GM12878 (cell line): ENCODE measurements around the gene ZNF451. TPM values are rescaled to one million over a fixed set of nuclear protein-coding genes. Genes with fewer than 3 reads are reported as not detected.

Experiments used
- ATAC-seq: fragments of 200-7000 bp; cut with Tn5 transposase; 3 replicates; pipeline ENCODE4 v1.9.1; 2020; ENCODE audit warnings: mild to moderate bottlenecking, moderate library complexity
- BruUV-seq: library from RNA; stranded (reverse); fragments of 400-500 nt; replicated peaks from 2 replicates; lab custom pipeline; 2021; lab: Mats Ljungman, UMichigan
- CTCF ChIA-PET: fragments of 300-600 bp; sonication (Branson Sonifier 250); formaldehyde crosslinking; extraction: SDS; loops from one replicate; lab custom pipeline; 2021; ENCODE audit warnings: inconsistent platforms; lab: Yijun Ruan, JAX
- POLR2A ChIA-PET: fragments of 350-600 bp; formaldehyde crosslinking; extraction: SDS; loops from one replicate; lab custom pipeline; 2021; ENCODE audit warnings: inconsistent platforms; lab: Charles Lee
- RAD21 ChIA-PET: fragments of 300-600 bp; sonication (Branson Sonifier 250); formaldehyde crosslinking; loops from one replicate; lab custom pipeline; 2023; ENCODE audit warnings: antibody characterized with exemption; ENCODE audit not compliant: unreplicated experiment; lab: Charles Lee
- SMC1A ChIA-PET: fragments of 300-600 bp; sonication (Branson Sonifier 250); formaldehyde crosslinking; loops from one replicate; lab custom pipeline; 2023; ENCODE audit not compliant: unreplicated experiment, uncharacterized antibody; lab: Charles Lee
- DNase-seq: peaks from one replicate; pipeline ENCODE4 v3.0.0-alpha.2; 2011; ENCODE audit warnings: low read depth, low spot score
- FAIRE-seq: peaks from 3 replicates; lab custom pipeline; 2011; peaks lifted over from hg19 to GRCh38; lab: Jason Lieb, UNC
- H2AFZ ChIP-seq: 2 replicates; pipeline ENCODE4 v1.6.0; 2011; ENCODE audit warnings: low read depth, low read length, control low read depth; ENCODE audit not compliant: control insufficient read depth
- H3K27ac ChIP-seq: 2 replicates; pipeline ENCODE4 v1.5.1; 2011; ENCODE audit warnings: control low read depth; ENCODE audit not compliant: control insufficient read depth, insufficient read depth
- H3K27me3 ChIP-seq, 2 experiments: replicated peaks in 1 of 2; 2 replicates each; pipeline versions ENCODE4 v1.6.0 to v1.6.1; 2011; ENCODE audit warnings: low read length in 1 of 2; ENCODE audit not compliant: control insufficient read depth in 2 of 2, insufficient read depth in 2 of 2
- H3K36me3 ChIP-seq, 2 experiments: 2 replicates each; pipeline ENCODE4 v1.5.1; 2011; ENCODE audit warnings: low read length in 1 of 2; ENCODE audit not compliant: control insufficient read depth in 2 of 2, insufficient read depth in 2 of 2
- H3K4me1 ChIP-seq: 2 replicates; pipeline ENCODE4 v1.6.1; 2011; ENCODE audit warnings: mild to moderate bottlenecking, low read length, moderate library complexity, mixed read lengths; ENCODE audit not compliant: control insufficient read depth, insufficient read depth
- H3K4me2 ChIP-seq: 2 replicates; pipeline ENCODE4 v1.6.0; 2011; ENCODE audit warnings: control low read depth; ENCODE audit not compliant: control insufficient read depth, insufficient read depth
- H3K4me3 ChIP-seq: fragments of 200-600 bp; sonication (generic); 2 replicates; pipeline ENCODE4 v1.5.1; 2016
- H3K79me2 ChIP-seq: 2 replicates; pipeline ENCODE4 v1.6.0; 2011; ENCODE audit warnings: low read length; ENCODE audit not compliant: control insufficient read depth, insufficient read depth
- H3K9ac ChIP-seq: 2 replicates; pipeline ENCODE4 v1.8.0; 2011; ENCODE audit warnings: low read length, control low read depth, mixed read lengths; ENCODE audit not compliant: control insufficient read depth, insufficient read depth
- H3K9me3 ChIP-seq: replicated peaks from 3 replicates; pipeline ENCODE4 v1.5.1; 2011; ENCODE audit warnings: mild to moderate bottlenecking, low read length; ENCODE audit not compliant: control insufficient read depth, insufficient read depth
- H4K20me1 ChIP-seq: 2 replicates; pipeline ENCODE4 v1.6.0; 2011; ENCODE audit not compliant: control insufficient read depth, insufficient read depth
- ATF7 ChIP-seq: fragments of 450-650 bp; IDR thresholded peaks from 2 replicates; pipeline ENCODE4 v1.6.1; 2016; ENCODE audit warnings: low read depth, mild to moderate bottlenecking
- SMARCA5 ChIP-seq: fragments of 450-650 bp; IDR thresholded peaks from 2 replicates; pipeline ENCODE4 v1.6.1; 2017; ENCODE audit warnings: mild to moderate bottlenecking
- SMC3 ChIP-seq: IDR thresholded peaks from 2 replicates; pipeline ENCODE4 v1.6.1; 2011; ENCODE audit warnings: low read length, improper control_type of control experiment, borderline replicate concordance
- SREBF2 ChIP-seq: IDR thresholded peaks from 2 replicates; pipeline ENCODE4 v1.6.1; 2012; ENCODE audit warnings: mild to moderate bottlenecking, low read length
- WGBS: methylation state at CpG from one replicate; pipeline ENCODE4 v1.1.6; 2016; ENCODE audit warnings: low lambda C conversion rate; ENCODE audit not compliant: insufficient replicate concordance, insufficient coverage; ENCODE audit errors: missing lambda C conversion rate; 5-methylcytosine and 5-hydroxymethylcytosine counted together
- in situ Hi-C: fragments of 300-500 bp; cut with MboI; formaldehyde crosslinking; loops from 9 replicates; pipeline ENCODE4 v1.14.3; 2018; ENCODE audit warnings: mixed read lengths
- intact Hi-C: fragments of 100-400 bp; cut with micrococcal nuclease; formaldehyde crosslinking; loops from one replicate; pipeline ENCODE4 v1.14.2; 2022; ENCODE audit not compliant: unreplicated experiment
- polyA plus RNA-seq, 11 experiments: library from polyadenylated mRNA; depleted of rRNA in 4 of 11; unstranded in 6 of 11; stranded (reverse) in 5 of 11; fragments of >200 nt; fragmentation: Nextera tagmentation in 4 of 11; fragmentation: Illumina TruSeq in 1 of 11; extraction: Ambion mirVana in 4 of 11; extraction: Trizol in 1 of 11; gene quantifications; 1 replicate in 1 of 11; 2 replicates in 10 of 11; pipeline versions ENCODE4 v1.2.1 to v1.2.3, GENCODE V29; 2011 to 2016; ENCODE audit warnings: inconsistent platforms in 2 of 11, missing spikeins in 2 of 11, low read depth in 1 of 11
- total RNA-seq, 4 experiments: library from RNA; depleted of rRNA in 3 of 4; stranded (reverse); fragments of >200 nt in 3 of 4; fragmentation: Illumina TruSeq in 1 of 4; extraction: Trizol in 1 of 4; gene quantifications; 2 replicates each; pipeline versions ENCODE4 v1.2.1 to v1.2.3, GENCODE V29; 2013 to 2021
- TF ChIP-seq, protein P1 (sequence below): fragments of 450-650 bp; IDR thresholded peaks from 2 replicates; pipeline ENCODE4 v1.6.1; 2017; ENCODE audit warnings: mild to moderate bottlenecking, moderate library complexity

ZNF451 gene
- total and polyA plus RNA-seq, 10 of the 15 experiments (the other 5 are each of a cell fraction or from before 2014, with no cell fraction given) = 6.5 to 44.4 (median 23.8) TPM

- intact Hi-C loops = no loop called here
- ChIA-PET RAD21 (no interaction called here), SMC1A (interaction anchor here (1.4 kb wide), 1 partner anchor 9 kb away, joined by 3 read pairs; no protein-coding TSS in a partner anchor), CTCF (no interaction called here), POLR2A (no interaction called here)
- H3K4me2 ChIP-seq = no peak overlapping the region
- no peaks in the 10 kb centered on the region for H3K79me2 ChIP-seq
- 98% methylated on average over 10 of the region's 11 CpGs for WGBS
- H3K27me3 ChIP-seq = no peaks in the 10 kb centered on the region
- no peak overlapping the region for H3K27ac ChIP-seq
- TF ChIP-seq, protein P1, sequence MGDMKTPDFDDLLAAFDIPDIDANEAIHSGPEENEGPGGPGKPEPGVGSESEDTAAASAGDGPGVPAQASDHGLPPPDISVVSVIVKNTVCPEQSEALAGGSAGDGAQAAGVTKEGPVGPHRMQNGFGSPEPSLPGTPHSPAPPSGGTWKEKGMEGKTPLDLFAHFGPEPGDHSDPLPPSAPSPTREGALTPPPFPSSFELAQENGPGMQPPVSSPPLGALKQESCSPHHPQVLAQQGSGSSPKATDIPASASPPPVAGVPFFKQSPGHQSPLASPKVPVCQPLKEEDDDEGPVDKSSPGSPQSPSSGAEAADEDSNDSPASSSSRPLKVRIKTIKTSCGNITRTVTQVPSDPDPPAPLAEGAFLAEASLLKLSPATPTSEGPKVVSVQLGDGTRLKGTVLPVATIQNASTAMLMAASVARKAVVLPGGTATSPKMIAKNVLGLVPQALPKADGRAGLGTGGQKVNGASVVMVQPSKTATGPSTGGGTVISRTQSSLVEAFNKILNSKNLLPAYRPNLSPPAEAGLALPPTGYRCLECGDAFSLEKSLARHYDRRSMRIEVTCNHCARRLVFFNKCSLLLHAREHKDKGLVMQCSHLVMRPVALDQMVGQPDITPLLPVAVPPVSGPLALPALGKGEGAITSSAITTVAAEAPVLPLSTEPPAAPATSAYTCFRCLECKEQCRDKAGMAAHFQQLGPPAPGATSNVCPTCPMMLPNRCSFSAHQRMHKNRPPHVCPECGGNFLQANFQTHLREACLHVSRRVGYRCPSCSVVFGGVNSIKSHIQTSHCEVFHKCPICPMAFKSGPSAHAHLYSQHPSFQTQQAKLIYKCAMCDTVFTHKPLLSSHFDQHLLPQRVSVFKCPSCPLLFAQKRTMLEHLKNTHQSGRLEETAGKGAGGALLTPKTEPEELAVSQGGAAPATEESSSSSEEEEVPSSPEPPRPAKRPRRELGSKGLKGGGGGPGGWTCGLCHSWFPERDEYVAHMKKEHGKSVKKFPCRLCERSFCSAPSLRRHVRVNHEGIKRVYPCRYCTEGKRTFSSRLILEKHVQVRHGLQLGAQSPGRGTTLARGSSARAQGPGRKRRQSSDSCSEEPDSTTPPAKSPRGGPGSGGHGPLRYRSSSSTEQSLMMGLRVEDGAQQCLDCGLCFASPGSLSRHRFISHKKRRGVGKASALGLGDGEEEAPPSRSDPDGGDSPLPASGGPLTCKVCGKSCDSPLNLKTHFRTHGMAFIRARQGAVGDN = no peak
- TF ChIP-seq ATF7 (no peak), SMARCA5 (no peak), SMC3 (no peak), SREBF2 (no peak)
- H3K36me3 ChIP-seq = peaks cover 0 to 12% of the 10 kb centered on the region in 2 experiments; a peak in 2 of 4 replicates
- no peaks in the 10 kb centered on the region for H3K4me1 ChIP-seq
- no peak overlapping the region for H3K9ac ChIP-seq
- H2AFZ ChIP-seq = no peak overlapping the region
- ATAC-seq = no peak
- H3K4me3 ChIP-seq = no peak overlapping the region
- H3K9me3 ChIP-seq = no peaks in the 10 kb centered on the region
- FAIRE-seq = no peak
- H4K20me1 ChIP-seq = no peaks in the 10 kb centered on the region
- no TSS peak for BruUV-seq
- in situ Hi-C loops = no loop called here
- no peak for DNase-seq
Observed at GRCh38 chr6:57138026-57138425, 48.0 kb downstream of the ZNF451 start.
